ENCODE measurements around the gene MOK.

DNA sequence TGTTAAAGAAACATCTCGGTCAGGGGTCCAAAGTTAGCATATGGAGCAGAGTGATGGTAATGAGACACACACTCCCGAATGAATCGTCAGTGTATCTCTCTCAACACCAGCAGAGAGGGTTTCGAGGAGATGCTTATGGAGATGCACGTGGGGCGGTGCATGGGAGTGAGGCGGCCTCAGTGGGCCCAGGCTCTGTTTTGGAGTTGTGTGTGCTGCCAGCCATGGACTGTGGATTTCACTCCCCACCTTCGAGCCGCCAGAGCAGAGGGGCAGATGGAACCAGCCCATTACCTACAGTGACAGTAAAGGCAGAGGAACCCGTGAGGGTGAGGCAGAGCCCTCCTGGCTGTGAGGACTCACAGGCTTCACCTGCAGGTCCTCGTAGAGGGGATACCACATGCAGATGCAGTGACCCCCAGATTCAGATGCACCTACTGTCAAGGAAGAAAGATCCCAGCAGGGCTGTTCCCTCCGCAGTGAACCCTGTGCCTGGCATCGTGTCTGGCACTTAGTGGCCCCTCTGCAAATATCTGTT lies 97.1 kb downstream of the MOK start:
- TF ChIP-seq POLR2A (IDR thresholded peaks at IDR 0.05; ENCODE audit: low read length) = no peak
- no peak for TF ChIP-seq GATA1 (IDR thresholded peaks at IDR 0.05; ENCODE audit: low read depth, low read length)
